Erythroblast (primary cell): Measurements from ENCODE around the gene CALML5.

ENCODE experiments used
- DNase-seq, 2 experiments: peaks; one replicate each; lab custom pipeline; 2025; lab: John Stamatoyannopoulos, UW
- GATA1 ChIP-seq: IDR thresholded peaks from 2 replicates; pipeline ENCODE4 v1.6.1; 2011; ENCODE audit warnings: low read depth, mild to moderate bottlenecking, control low read depth, low read length, moderate library complexity
- POLR2A ChIP-seq: IDR thresholded peaks from 2 replicates; pipeline ENCODE4 v1.6.1; 2011; ENCODE audit warnings: mild to moderate bottlenecking, low read length

CALML5 gene

DNA sequence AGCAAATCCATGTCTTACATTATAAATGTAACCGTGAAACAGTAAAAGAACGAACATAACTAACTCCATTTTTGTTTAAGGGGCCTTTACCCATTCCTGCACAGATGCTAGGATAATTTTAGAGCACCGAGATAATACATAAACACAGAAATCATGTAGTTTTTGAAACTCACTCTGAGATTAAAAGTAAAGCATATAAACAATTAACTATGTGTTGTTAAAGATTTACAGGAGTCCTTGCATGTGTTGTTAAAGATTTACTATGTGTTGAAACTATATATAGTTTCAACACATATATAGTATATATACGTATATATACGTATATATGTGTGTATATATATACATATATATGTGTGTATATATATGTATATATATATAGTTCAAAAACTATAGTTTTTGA lies 18.2 kb upstream of the CALML5 start:
- DNase-seq, result no peak
- TF ChIP-seq GATA1, result no peak
- TF ChIP-seq POLR2A, result no peak

DNA sequence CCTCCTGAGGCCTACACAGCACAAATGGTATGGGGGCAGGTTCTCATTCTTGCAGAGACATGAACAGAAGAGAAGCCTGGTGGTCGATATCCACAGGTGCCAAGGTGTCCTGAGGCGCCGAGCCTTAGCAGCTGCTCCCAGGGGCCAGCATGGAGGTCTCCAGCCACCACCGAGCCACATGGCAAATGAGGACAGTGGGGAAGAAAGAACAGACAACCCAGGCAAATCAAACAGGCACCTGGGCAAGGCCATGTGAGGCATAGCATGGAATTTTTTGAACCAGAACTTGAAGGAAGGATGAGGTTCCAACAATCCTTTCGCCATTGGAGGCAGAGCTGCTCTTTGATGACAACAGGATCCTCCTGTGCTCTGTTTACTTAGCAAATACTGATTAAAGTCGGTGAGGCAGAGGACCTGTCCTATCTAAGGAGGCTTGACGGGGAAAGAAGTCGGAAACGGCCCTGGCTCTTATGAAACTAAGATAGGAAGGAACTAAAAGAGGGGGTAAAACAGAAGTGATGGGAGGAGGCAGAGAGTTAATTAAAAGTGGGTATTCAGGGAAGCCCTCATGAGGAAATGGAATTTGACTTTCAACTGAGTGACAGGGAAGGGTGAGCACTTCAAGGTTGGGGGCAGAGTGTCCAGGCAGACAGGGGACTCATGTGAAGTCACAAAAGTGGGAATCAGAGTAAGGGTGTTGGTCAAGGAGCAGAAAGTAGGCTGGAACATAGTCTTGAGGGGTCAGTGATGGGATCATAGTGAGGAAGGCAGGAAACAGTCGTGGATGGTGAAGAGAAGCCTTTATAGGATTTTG lies 16.8 kb upstream of the CALML5 start:
- TF ChIP-seq POLR2A, result no peak
- TF ChIP-seq GATA1, result no peak
- DNase-seq, result no peak

DNA sequence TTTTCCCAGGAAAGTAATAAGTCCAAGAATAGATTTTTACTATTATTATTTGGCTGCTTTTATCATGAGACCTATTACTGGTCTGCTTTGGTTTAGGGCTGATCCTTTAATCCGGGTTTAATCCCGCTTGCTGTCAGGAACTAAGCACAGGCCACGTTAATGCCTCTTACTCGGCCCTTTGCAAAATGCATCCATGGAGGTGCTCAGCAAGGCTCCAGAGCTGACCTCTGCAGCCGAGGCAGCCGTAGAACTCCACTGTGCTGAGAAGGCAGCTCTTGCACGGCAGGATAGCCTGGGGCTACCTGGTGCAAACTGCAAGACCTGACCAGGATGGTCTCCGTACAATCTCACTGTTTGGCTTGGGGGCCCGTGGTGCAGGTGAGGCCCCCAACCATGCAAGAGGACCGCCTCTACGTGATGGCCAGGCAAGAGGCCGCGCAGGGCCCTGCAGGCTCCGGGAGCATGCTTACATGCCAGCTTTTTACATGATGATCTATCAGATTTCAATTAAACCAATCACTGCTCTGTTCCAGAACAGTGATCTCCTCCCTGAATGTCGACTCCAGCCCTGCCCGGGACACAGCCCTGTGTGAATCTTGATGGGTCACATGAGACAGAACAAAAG lies 15.0 kb upstream of the CALML5 start:
- no peak for TF ChIP-seq GATA1
- TF ChIP-seq POLR2A, result no peak
- no peak for DNase-seq

DNA sequence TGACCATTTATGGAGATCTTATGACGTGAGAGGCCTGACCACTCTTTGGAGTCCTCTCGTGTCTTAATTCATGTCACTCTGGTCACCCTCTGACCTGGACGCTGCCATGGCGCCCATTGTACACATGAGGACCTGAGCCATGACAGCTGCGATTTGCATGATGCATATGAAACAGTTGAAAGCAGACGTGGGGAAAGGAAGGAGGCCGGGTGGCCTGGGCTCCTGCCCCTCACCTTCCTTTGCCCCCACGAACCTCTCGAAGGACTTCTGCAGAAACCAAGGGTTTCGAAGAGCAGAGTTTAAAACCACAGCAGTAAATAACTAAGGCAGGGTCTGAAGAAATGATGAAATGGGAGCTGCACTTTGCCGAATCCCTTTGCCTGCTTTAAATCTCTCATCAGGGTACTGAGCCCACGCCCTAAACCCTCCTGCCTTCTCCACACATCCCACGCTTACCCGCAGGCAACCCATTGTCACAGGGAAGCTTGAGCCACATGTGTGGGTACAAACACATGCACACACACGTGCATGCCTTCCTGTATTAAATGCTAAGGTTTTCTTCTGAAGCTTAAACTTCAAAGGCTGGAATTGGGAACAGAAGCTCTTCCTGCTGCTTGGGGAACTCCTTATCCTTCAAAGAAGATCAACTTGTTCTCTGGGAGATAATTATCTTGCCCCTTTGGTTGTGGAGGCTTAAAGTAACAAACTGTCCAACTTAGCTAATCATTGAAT lies 13.7 kb upstream of the CALML5 start:
- no peak for TF ChIP-seq GATA1
- no peak for TF ChIP-seq POLR2A
- no peak for DNase-seq

DNA sequence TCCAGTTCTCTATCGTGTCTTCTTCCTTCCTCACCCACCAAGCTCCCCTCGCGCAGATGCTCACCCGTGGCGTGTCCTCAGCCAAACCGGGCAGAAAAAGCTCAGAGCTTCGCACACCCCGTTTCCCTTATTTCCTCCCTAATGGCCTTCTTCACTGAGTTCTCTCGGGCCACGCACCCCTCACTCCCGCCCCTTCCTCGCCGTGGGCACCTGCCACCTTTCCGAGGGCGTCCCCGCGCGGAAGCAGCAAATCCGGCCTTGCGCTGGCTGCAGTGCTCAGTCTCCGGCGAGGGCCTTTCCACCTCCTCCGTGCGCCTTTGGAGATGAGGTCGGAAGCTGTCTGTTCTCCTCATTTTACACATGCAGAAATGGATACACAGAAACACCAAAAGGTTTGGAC lies 13.0 kb upstream of the CALML5 start:
- TF ChIP-seq POLR2A, result no peak
- no peak for TF ChIP-seq GATA1
- DNase-seq, result no peak

DNA sequence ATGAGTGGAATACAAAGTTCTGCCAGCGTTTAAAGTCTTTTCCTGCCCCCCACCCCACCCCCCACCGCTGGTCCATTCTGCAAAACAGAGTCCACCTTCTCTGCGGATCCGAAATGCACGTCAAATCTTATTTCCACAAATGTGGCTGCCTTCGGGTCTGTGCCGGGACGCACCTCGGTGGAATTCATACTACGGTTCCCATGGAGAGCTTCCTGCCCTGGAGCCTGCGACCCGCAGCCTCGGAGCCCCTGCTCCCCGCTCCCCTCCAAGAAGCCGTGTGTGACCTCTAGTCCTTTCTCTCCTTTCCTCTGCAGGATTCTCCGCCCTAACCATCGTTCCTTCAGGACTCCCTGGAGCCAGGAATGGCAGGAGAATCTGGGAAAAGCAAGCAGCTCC lies 12.5 kb upstream of the CALML5 start:
- TF ChIP-seq POLR2A, result no peak
- TF ChIP-seq GATA1, result no peak
- no peak for DNase-seq

DNA sequence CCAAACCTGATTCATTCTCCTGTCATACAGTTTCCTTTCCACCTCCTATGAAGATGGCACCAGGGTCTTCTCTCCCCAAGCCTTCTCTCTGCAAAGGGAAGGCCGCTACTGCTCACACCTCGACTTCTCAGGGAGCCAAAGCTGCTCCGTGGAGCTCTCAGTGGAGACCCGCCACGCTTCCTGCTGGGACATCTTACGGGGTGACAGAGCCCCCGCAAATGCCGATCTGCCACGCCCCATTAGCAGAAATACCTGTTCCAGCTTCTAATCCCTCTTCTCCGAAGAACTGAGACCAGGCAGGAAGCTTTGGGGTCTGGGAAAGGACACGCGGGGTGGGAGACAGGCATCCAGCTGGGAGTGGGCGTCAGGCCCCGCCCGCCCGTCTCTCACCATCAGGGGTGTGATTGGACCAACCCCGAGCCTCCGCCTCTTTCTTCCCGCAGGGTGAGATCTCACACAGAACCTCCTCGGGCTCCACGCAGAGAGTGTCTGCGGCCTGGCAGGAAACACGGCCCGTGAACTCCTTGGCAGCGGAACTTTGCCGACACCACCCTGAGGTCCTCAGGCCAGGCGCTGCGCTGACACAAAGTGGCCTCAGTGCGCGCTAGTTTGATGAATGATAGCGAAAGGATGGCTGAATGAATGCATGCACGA lies 12.0 kb upstream of the CALML5 start:
- no peak for DNase-seq
- TF ChIP-seq GATA1 (no peak), POLR2A (no peak)

DNA sequence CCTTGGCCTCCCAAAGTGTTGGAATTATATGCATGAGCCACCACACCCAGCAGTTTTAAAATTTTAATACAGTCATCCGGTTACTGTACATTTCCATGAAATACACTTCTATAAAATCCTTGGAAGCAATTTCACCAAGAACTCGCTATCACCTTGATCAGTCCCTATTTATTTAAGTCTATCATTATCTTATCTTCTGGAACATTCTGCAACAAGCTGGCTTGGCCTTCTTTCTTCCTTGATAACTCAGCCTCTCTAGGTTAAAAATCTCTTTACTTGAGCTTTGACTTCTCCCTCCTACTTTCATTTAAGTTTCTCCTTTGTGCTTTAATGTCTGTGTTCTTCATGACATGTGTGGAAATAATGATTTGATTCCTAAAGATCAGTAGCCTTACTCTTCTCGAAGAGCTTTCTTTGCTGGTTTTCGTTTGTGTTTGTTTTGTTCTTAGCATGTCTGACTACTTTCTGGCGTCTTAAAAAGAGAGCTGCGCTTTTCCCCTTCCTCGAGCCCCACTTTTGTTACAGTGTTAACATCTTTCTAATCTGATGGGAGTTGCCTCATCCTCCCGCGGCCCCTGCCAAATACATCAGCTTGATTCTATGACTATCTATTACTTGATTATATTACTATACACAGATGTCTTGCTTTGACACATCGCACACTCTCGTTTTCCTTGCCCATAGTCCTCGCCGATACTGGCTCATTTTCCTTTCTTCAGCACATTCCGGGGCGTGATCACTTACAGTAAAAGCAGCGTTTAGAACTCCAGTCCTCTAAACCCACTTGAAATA lies 11.1 kb upstream of the CALML5 start:
- TF ChIP-seq GATA1 (no peak), POLR2A (no peak)
- DNase-seq, result peak in 1 of 2 experiments; percentile 7

DNA sequence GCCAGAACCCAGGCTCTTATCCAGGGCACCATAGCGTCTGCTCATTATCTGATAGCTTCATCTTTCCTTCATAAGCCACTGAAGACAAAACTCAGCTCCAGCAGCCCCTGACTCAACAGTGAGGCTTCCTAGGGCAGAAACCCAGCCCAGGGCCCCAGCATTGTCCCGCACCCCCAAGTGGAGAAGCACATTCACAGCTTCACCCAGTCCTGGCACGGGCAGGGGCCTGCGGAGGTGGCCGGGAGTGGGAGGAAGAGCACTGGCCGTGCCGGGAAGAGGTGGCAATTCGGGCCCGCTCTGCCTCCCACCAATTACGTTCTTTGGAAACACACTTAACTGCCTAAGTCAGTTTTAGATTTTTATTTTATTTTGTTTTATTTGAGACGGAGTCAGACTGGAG lies 10.3 kb upstream of the CALML5 start:
- TF ChIP-seq POLR2A (no peak), GATA1 (no peak)
- peak in 1 of 2 experiments; percentile 24 for DNase-seq

DNA sequence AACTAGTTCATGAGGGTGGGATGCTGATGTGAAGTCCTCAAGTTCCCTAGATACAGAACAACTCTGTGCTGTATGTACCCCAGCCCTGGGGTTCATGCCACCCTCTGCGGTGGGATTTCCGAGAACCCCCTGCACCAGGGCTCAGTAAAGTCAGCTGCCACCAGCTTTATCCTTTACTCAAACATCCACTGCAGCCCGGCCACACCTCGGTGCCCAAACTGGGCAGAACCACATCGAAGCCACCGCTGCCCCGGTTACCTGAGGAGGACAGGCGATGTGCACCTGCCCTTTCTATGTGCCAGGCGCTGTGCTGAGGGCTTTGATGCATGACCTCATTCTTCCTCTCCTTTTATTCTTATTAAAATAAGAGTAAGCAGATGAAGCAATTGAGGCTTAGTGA lies 9.9 kb upstream of the CALML5 start:
- no peak for DNase-seq
- TF ChIP-seq GATA1 (no peak), POLR2A (no peak)

DNA sequence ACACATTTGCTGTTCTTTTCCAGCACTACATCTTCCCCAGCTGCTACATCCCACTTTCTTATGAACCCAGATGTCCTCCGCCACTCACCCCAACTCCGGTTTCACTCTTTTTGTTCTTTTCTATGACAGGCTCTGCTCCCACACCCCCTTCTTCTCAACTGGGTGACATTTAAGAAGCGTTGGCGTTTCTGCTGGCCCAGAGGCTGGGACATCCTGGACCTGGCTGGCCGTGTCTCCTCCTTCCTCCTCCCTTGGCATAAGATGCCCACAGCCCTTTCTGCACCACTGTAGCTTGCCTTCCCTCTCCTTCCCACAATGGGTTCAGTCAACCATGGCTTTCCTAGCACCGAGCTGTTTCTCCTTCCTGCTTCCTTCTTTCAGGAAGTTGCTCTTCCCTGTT lies 9.4 kb upstream of the CALML5 start:
- TF ChIP-seq GATA1 (no peak), POLR2A (no peak)

DNA sequence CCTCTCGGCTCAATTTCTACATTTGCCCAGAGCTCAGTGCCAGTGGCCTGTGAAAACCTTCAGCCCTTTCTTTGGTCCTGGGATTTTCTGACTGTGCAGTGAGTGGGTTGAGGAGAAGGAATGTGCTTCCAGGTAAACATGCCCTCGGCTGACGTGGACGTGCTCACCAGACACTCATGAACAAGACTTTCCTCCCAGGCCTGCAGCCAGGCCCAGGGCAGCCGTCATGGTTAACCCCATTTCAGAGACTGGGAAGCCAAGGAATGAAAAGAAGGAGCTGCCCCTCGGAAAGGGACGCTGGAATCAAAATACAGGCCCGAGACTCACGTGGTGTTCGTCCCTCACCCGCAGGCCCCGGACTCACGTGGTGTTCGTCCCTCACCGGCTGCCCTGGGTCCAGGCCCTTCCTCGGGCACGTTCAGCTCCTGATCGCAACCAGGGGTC lies 8.8 kb upstream of the CALML5 start:
- no peak for DNase-seq
- no peak for TF ChIP-seq GATA1

More for the DNA sequence above, 9.4 kb upstream of the CALML5 start:
- DNase-seq, result no peak

DNA sequence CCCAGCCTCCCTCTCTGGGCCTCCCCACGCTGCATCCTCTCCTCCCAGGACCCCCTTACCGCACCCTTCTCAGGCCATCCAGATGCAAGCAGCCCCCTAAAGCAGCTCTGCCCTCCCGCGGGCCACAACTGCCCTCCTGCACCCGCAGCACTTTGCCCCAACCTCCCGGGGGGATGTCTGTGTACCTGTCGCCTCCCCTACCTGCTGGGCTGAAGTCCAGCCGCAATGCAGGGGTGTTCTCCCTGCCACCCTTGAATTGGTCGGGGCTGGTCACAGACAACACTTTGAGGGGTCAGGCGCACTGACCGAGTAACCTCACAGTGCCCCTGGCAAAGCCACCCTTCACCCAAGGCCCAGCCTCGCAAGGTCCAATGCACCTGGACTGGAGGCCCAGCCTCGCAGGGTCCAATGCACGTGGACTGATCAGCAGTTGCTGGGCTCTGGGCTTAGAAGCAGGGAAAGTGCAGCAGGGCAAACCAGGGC lies 8.3 kb upstream of the CALML5 start:
- TF ChIP-seq GATA1, result no peak
- no peak for TF ChIP-seq POLR2A
- DNase-seq, result no peak
